HG03108 (cell line): ENCODE data around the gene FRMD4B.
A peak's percentile ranks its signal among the peaks of the same experiment; 100 is the strongest.

Source experiments
- ATAC-seq: cut with Tn5 transposase; IDR thresholded peaks from one replicate; pipeline ENCODE4 v1.9.1; 2021; ENCODE audit warnings: moderate library complexity; ENCODE audit not compliant: unreplicated experiment

The FRMD4B gene

DNA sequence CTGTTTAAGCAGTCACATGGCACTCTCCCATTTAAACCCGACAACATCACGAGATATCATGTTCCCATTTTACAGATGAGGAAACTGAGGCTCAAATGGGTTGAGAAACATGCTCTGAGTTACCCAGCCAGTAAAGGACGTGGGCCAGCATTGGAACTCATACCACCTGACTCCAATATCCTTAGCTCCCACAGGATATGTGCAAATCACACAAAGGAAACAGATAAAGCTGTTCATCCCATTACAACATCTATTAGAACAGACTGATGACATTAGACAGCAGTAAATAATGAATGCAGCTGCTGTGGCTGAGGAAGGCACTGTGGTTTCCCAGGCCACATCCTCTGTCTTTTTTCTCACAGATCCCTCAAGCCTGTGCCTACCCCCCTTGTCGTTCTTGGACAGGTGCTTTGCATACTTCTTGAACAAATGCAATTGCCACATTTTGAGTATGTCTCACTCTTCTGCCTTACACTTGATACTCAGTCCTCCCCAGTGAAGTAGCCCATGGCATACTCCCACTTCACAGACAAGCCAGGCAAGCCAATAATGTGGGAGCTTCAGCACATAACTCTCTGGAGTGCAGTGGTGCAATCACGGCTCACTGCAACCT, 17.7 kb downstream of the FRMD4B start:
- ATAC-seq: peak; percentile 99

DNA sequence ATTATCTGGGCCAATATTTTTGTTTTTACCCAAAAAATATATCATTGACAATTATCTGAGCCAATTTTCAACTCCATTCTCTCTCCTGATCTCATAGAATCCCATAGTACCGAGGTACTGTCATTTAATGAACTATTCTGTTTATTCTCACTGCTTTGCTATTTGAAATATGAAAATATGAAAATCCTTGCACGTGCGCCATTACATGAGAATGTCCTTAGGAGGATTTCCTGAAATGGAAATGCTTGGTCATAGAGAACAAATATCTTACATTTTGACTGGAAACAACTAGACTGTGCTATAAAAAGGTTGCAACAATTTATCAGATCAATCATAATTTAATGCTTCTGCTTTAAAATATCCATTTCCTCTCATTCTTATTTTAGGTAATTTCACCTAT, 18.3 kb downstream of the FRMD4B start:
- ATAC-seq: no peak

- ATAC-seq: no peak
These were observed 21.5 kb downstream of the FRMD4B start for GRCh38 chr3:69364354-69364753.

GRCh38 chr3:69360690-69361089, 25.2 kb downstream of the FRMD4B start:
- no peak for ATAC-seq

- ATAC-seq: no peak
These were observed 26.0 kb downstream of the FRMD4B start for GRCh38 chr3:69359916-69360315.

GRCh38 chr3:69359339-69359893, 26.5 kb downstream of the FRMD4B start:
- no peak for ATAC-seq

DNA sequence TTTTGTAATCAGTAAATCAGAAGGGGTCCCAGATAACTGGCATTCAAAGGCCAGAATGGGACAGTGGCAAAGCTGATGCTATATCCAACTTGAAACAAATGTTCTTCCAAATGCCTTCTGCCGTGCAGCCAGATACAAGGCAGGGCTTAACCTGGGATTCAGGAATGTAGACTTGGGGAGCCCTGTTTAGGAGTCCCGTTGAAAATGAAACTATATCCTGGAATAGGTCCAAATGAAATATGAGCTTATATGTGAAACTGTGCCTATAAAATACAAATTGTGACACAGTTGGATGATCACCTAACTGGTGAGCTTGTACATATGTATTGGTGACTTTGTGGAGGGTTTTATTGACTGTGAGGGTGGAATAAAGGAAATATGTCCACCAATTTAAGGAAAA, 28.7 kb downstream of the FRMD4B start:
- no peak for ATAC-seq

GRCh38 chr3:69354948-69355347, 30.9 kb downstream of the FRMD4B start:
- no peak for ATAC-seq

GRCh38 chr3:69353503-69353902, 32.4 kb downstream of the FRMD4B start:
- no peak for ATAC-seq

DNA sequence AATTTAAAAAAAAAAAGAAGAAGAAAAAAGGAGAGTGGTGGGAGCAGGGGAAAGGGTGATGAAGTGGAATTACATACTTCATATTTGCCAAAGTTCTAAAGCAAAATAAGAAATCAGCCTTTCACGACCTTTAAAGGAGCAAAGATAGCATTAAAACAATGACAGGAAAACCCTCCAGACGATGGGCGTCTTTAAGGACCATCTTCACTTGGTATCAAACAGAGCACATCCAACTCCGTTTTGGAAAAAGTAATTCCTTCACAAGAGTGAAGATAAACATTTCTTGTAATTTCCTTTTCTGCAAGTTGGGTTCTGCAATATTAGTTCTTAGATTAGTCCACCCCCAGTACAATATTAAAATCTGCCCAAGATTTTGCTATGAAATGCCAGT, 32.8 kb downstream of the FRMD4B start:
- no peak for ATAC-seq

GRCh38 chr3:69352305-69353087, 33.4 kb downstream of the FRMD4B start:
- ATAC-seq: no peak

DNA sequence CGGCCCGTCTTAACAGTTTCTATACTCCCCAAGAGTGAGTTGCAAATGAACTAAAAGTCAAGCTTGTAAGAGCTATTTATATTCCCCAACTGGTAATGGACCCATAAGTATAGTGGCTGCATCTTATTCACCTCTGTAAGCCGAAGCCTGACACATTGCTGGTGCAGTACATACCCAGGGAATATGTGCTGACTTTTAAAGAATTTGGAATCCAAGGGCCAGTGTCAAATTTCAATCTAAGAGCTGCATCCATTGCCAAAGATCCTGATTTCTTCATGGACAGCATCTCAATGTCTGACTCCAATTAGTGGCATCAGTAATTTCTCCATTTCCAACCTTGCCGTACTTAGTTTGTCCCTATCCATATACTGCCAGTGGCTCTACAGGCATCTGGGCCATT, 42.0 kb downstream of the FRMD4B start:
- ATAC-seq: no peak

- ATAC-seq: no peak
These were observed 43.8 kb downstream of the FRMD4B start for GRCh38 chr3:69342074-69342473.

GRCh38 chr3:69339760-69340159, 46.1 kb downstream of the FRMD4B start:
- no peak for ATAC-seq

DNA sequence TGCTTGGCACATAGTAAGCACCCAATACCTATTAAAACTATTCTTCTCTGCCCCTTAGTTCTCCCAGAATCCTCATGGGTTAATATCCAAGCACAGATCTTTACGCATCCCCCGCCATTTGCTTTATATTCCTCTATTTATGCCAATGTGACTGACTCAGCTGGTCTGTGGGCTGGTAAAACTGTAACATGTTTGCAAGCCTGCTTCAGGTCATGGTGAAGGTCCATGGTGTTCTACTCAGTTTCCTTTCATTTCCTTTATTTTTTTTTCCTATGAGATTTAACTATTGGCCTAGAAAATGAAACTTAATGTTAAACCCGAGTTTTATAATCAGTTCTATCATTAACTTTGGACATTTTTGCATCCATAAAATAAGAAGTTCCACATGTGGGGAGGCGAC, 47.0 kb downstream of the FRMD4B start:
- no peak for ATAC-seq

DNA sequence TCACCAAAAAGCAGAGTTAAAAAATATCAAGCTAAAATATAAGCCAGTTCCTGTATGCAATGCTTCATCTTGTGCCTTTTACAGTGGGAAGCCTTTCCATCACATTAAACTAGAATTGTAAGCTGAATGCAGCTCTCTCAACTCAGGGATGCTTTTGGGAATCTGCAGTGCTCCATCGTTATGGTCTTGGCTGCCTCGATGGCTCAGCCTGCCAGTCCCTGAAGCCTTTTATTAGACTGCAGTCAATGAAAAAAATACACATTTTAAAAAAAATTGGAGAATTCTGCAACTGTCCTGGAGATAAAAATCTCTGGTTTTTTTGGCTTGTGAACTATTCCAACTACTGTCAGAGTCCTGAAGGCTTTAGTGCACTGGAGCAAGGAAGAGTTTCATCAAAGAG, 53.0 kb downstream of the FRMD4B start:
- ATAC-seq: no peak

GRCh38 chr3:69330891-69331400, 54.9 kb downstream of the FRMD4B start:
- ATAC-seq: no peak

GRCh38 chr3:69329892-69330291, 56.0 kb downstream of the FRMD4B start:
- no peak for ATAC-seq

DNA sequence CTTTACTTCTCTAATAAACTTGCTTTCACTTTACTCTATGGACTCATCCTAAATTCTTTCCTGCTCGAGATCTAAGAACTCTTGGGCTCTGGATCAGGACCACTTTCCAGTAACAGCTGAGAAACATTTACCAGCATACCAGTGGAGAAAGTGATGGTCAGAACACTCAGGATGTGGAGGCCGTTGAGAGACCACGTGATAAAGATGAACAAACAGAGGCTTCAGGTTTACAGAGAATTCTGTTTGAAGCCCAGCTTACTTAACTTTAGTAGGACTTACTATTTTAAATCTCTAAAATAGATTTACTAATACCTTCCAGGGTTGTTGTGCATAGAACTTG, 57.0 kb downstream of the FRMD4B start:
- no peak for ATAC-seq

- no peak for ATAC-seq
These were observed 57.6 kb downstream of the FRMD4B start for GRCh38 chr3:69328103-69328962.

GRCh38 chr3:69326855-69327300, 59.0 kb downstream of the FRMD4B start:
- ATAC-seq: peak; percentile 85
